ACC112 (cell line): Measurements from ENCODE around the gene BCL2L12.
A peak's percentile ranks its signal among the peaks of the same experiment; 100 is the strongest.

Experiments
- H2AFZ ChIP-seq: fragments of 200-600 bp; sonication (generic); one replicate; pipeline ENCODE4 v1.6.0; 2017; ENCODE audit warnings: antibody characterized with exemption, low read length; ENCODE audit not compliant: unreplicated experiment
- H3K27ac ChIP-seq: fragments of 200-600 bp; sonication (generic); 2 replicates; pipeline ENCODE4 v1.5.1; 2014; ENCODE audit warnings: low read depth, mild to moderate bottlenecking, antibody characterized with exemption, low read length, moderate library complexity
- H3K27me3 ChIP-seq: fragments of 200-600 bp; sonication (generic); 2 replicates; pipeline ENCODE4 v1.6.1; 2014; ENCODE audit warnings: mild to moderate bottlenecking, antibody characterized with exemption, low read length, moderate library complexity, mixed read lengths; ENCODE audit not compliant: insufficient read depth
- H3K36me3 ChIP-seq: fragments of 200-600 bp; sonication (generic); 2 replicates; pipeline ENCODE4 v1.6.1; 2016; ENCODE audit warnings: mild to moderate bottlenecking, antibody characterized with exemption, low read length, moderate library complexity, mixed read lengths; ENCODE audit not compliant: insufficient read depth
- H3K4me1 ChIP-seq: fragments of 200-600 bp; sonication (generic); one replicate; pipeline ENCODE4 v1.6.1; 2016; ENCODE audit warnings: low read length, mixed read lengths; ENCODE audit not compliant: insufficient read depth, unreplicated experiment, control insufficient read depth
- H3K4me3 ChIP-seq: fragments of 200-600 bp; sonication (generic); 2 replicates; pipeline ENCODE4 v1.5.1; 2014; ENCODE audit warnings: mild to moderate bottlenecking, low read depth, low read length
- H3K79me2 ChIP-seq: fragments of 200-600 bp; sonication (generic); one replicate; pipeline ENCODE4 v1.6.0; 2016; ENCODE audit warnings: low read length; ENCODE audit not compliant: control insufficient read depth, unreplicated experiment, insufficient read depth

The BCL2L12 gene

GRCh38 chr19:49696115-49696514 lies 30.4 kb downstream of the BCL2L12 start:
- Histone ChIP-seq H3K27me3 (no peaks in the 10 kb centered on the region), H2AFZ (no peak overlapping the region), H3K27ac (no peak overlapping the region), H3K79me2 (no peaks in the 10 kb centered on the region), H3K4me1 (no peaks in the 10 kb centered on the region), H3K36me3 (no peaks in the 10 kb centered on the region), H3K4me3 (no peak overlapping the region)

- H3K36me3 ChIP-seq = no peaks in the 10 kb centered on the region
- no peaks in the 10 kb centered on the region for H3K27me3 ChIP-seq
- H3K79me2 ChIP-seq = no peaks in the 10 kb centered on the region
- H2AFZ ChIP-seq = no peak overlapping the region
- no peak overlapping the region for H3K27ac ChIP-seq
- no peak overlapping the region for H3K4me3 ChIP-seq
- no peaks in the 10 kb centered on the region for H3K4me1 ChIP-seq
Observed at GRCh38 chr19:49696865-49697264, 31.1 kb downstream of the BCL2L12 start.

- no peak overlapping the region for H2AFZ ChIP-seq
- no peak overlapping the region for H3K4me3 ChIP-seq
- H3K4me1 ChIP-seq = no peaks in the 10 kb centered on the region
- no peaks in the 10 kb centered on the region for H3K36me3 ChIP-seq
- no peaks in the 10 kb centered on the region for H3K27me3 ChIP-seq
- no peak overlapping the region for H3K27ac ChIP-seq
- no peaks in the 10 kb centered on the region for H3K79me2 ChIP-seq
Observed at GRCh38 chr19:49699364-49699763, 33.6 kb downstream of the BCL2L12 start.

- H2AFZ ChIP-seq = no peak overlapping the region
- H3K27me3 ChIP-seq = no peaks in the 10 kb centered on the region
- H3K27ac ChIP-seq = no peak overlapping the region
- no peaks in the 10 kb centered on the region for H3K4me1 ChIP-seq
- no peaks in the 10 kb centered on the region for H3K79me2 ChIP-seq
- no peak overlapping the region for H3K4me3 ChIP-seq
- no peaks in the 10 kb centered on the region for H3K36me3 ChIP-seq
Observed at GRCh38 chr19:49700563-49700962, 34.8 kb downstream of the BCL2L12 start.

GRCh38 chr19:49701271-49701786 lies 35.6 kb downstream of the BCL2L12 start:
- Histone ChIP-seq H3K4me3 (no peak overlapping the region), H3K27me3 (no peaks in the 10 kb centered on the region), H3K4me1 (no peaks in the 10 kb centered on the region), H3K79me2 (no peaks in the 10 kb centered on the region), H3K36me3 (no peaks in the 10 kb centered on the region), H3K27ac (no peak overlapping the region), H2AFZ (no peak overlapping the region)

GRCh38 chr19:49704888-49705642 lies 39.3 kb downstream of the BCL2L12 start:
- H3K36me3 ChIP-seq = no peaks in the 10 kb centered on the region
- no peak overlapping the region for H3K4me3 ChIP-seq
- no peaks in the 10 kb centered on the region for H3K27me3 ChIP-seq
- H3K27ac ChIP-seq = no peak overlapping the region
- H3K4me1 ChIP-seq = peaks cover under 1% of the 10 kb centered on the region
- H3K79me2 ChIP-seq = no peaks in the 10 kb centered on the region
- H2AFZ ChIP-seq = no peak overlapping the region

GRCh38 chr19:49705919-49706318 lies 40.2 kb downstream of the BCL2L12 start:
- H3K27ac ChIP-seq = no peak overlapping the region
- no peaks in the 10 kb centered on the region for H3K27me3 ChIP-seq
- H3K4me3 ChIP-seq = no peak overlapping the region
- no peaks in the 10 kb centered on the region for H3K79me2 ChIP-seq
- H2AFZ ChIP-seq = no peak overlapping the region
- peaks cover 9% of the 10 kb centered on the region for H3K4me1 ChIP-seq
- H3K36me3 ChIP-seq = no peaks in the 10 kb centered on the region

GRCh38 chr19:49710372-49710951 lies 44.7 kb downstream of the BCL2L12 start:
- peaks cover 9% of the 10 kb centered on the region for H3K4me1 ChIP-seq
- H2AFZ ChIP-seq = no peak overlapping the region
- H3K27me3 ChIP-seq = no peaks in the 10 kb centered on the region
- no peaks in the 10 kb centered on the region for H3K36me3 ChIP-seq
- no peaks in the 10 kb centered on the region for H3K79me2 ChIP-seq
- peak overlapping the region; percentile 47 for H3K27ac ChIP-seq
- H3K4me3 ChIP-seq = no peak overlapping the region

GRCh38 chr19:49712397-49712859 lies 46.7 kb downstream of the BCL2L12 start:
- Histone ChIP-seq H3K27ac (no peak overlapping the region), H3K79me2 (no peaks in the 10 kb centered on the region), H3K27me3 (no peaks in the 10 kb centered on the region), H2AFZ (no peak overlapping the region), H3K4me3 (no peak overlapping the region), H3K36me3 (no peaks in the 10 kb centered on the region), H3K4me1 (peaks cover 9% of the 10 kb centered on the region)

GRCh38 chr19:49713236-49713845 lies 47.6 kb downstream of the BCL2L12 start:
- no peak overlapping the region for H3K4me3 ChIP-seq
- H3K27me3 ChIP-seq = no peaks in the 10 kb centered on the region
- peaks cover 9% of the 10 kb centered on the region for H3K4me1 ChIP-seq
- H3K27ac ChIP-seq = no peak overlapping the region
- no peaks in the 10 kb centered on the region for H3K36me3 ChIP-seq
- H2AFZ ChIP-seq = no peak overlapping the region
- H3K79me2 ChIP-seq = no peaks in the 10 kb centered on the region
